OCI-LY1 (cell line): ENCODE measurements around the gene NMT2.

ENCODE experiments used
- H2AFZ ChIP-seq: fragments of 200-600 bp; sonication (generic), shearing (Covaris generic); 2 replicates; pipeline ENCODE4 v1.6.0; 2014; ENCODE audit warnings: antibody characterized with exemption, mild to moderate bottlenecking, low read length
- H3F3A ChIP-seq: fragments of 200-600 bp; sonication (generic), shearing (Covaris generic); 2 replicates; pipeline ENCODE4 v1.6.0; 2014; ENCODE audit warnings: mild to moderate bottlenecking, antibody characterized with exemption, low read length, moderate library complexity; ENCODE audit not compliant: insufficient read depth
- H3K27ac ChIP-seq: fragments of 200-600 bp; sonication (generic); 2 replicates; pipeline ENCODE4 v1.5.1; 2014; ENCODE audit warnings: low read length, mixed run types, mild to moderate bottlenecking, low read depth; ENCODE audit not compliant: poor library complexity, severe bottlenecking
- H3K27me3 ChIP-seq: fragments of 200-600 bp; sonication (generic); 2 replicates; pipeline ENCODE4 v1.6.0; 2014; ENCODE audit warnings: antibody characterized with exemption, mild to moderate bottlenecking, low read length, moderate library complexity; ENCODE audit not compliant: insufficient read depth
- H3K36me3 ChIP-seq: fragments of 200-600 bp; sonication (generic); 2 replicates; pipeline ENCODE4 v1.6.1; 2014; ENCODE audit warnings: mild to moderate bottlenecking, antibody characterized with exemption, low read length, moderate library complexity, mixed read lengths; ENCODE audit not compliant: insufficient read depth
- H3K4me1 ChIP-seq: fragments of 200-600 bp; sonication (generic); 2 replicates; pipeline ENCODE4 v1.5.1; 2014; ENCODE audit warnings: mild to moderate bottlenecking, low read length, moderate library complexity; ENCODE audit not compliant: insufficient read depth, severe bottlenecking
- H3K4me2 ChIP-seq: fragments of 200-600 bp; sonication (generic), shearing (Covaris generic); 2 replicates; pipeline ENCODE4 v1.6.1; 2014; ENCODE audit warnings: low read length
- H3K4me3 ChIP-seq: fragments of 200-600 bp; sonication (generic); 2 replicates; pipeline ENCODE4 v1.5.1; 2014; ENCODE audit warnings: low read length, low read depth, mild to moderate bottlenecking, mixed read lengths; ENCODE audit not compliant: poor library complexity, severe bottlenecking
- H3K79me2 ChIP-seq: fragments of 200-600 bp; shearing (Covaris generic); 2 replicates; pipeline ENCODE4 v1.6.1; 2016; ENCODE audit warnings: mixed run types, low read length, mixed read lengths; ENCODE audit not compliant: insufficient read depth
- H3K9ac ChIP-seq: fragments of 200-600 bp; sonication (generic), shearing (Covaris generic); 2 replicates; pipeline ENCODE4 v1.6.1; 2014; ENCODE audit warnings: mild to moderate bottlenecking, low read length, mixed read lengths
- H3K9me2 ChIP-seq: fragments of 200-600 bp; sonication (generic), shearing (Covaris generic); 2 replicates; pipeline ENCODE4 v1.6.1; 2014; ENCODE audit warnings: low read depth, mild to moderate bottlenecking, low read length, mixed read lengths
- H3K9me3 ChIP-seq: fragments of 200-600 bp; shearing (Covaris generic); 2 replicates; pipeline ENCODE4 v1.6.1; 2014; ENCODE audit warnings: low read length, mixed read lengths
- H4K20me1 ChIP-seq: fragments of 200-600 bp; sonication (generic), shearing (Covaris generic); 2 replicates; pipeline ENCODE4 v1.6.0; 2016; ENCODE audit warnings: mild to moderate bottlenecking, low read length; ENCODE audit not compliant: insufficient read depth
- CTCF ChIP-seq: fragments of 200-600 bp; sonication (generic), shearing (Covaris generic); IDR thresholded peaks from 2 replicates; pipeline ENCODE4 v1.5.1; 2017; ENCODE audit warnings: mild to moderate bottlenecking, antibody characterized with exemption, low read length, moderate library complexity, mixed read lengths
- EZH2 ChIP-seq: fragments of 200-600 bp; sonication (generic), shearing (Covaris generic); IDR thresholded peaks from 2 replicates; pipeline ENCODE4 v1.8.0; 2017; ENCODE audit warnings: borderline replicate concordance, mixed run types, mild to moderate bottlenecking, antibody characterized with exemption, low read length, moderate library complexity, mixed read lengths

The NMT2 gene

DNA sequence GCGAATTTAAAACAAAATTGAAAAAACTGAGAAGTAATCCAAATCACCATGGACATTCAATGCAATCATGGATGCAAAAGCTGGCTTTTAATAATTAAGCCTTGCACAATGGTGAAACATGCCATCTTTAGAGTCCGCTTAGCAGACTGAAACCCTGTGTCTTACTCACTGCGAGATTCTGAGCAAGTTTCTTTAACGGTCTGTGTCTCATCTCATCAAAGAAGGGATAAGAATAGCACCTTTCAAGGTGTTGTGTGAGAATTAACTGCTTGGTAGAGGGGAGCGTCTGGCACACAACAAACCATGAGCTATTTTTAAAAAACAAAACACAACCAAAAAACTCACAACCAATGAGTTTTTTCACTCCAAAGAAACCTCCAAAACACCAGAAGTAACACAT, 101.3 kb downstream of the NMT2 start:
- H3K27me3 ChIP-seq, result no peaks in the 10 kb centered on the region
- no peak overlapping the region for H2AFZ ChIP-seq
- no peaks in the 10 kb centered on the region for H3K36me3 ChIP-seq
- no peak overlapping the region for H3K27ac ChIP-seq
- TF ChIP-seq CTCF (no peak), EZH2 (no peak)
- H3F3A ChIP-seq, result no peaks in the 10 kb centered on the region
- 0 out of 2 replicates have a peak, but pooled peaks cover 4% of the 10 kb centered on the region for H3K9me3 ChIP-seq
- H3K79me2 ChIP-seq, result no peaks in the 10 kb centered on the region
- no peak overlapping the region for H3K9ac ChIP-seq
- H3K4me3 ChIP-seq, result no peak overlapping the region
- H3K4me1 ChIP-seq, result no peaks in the 10 kb centered on the region
- H3K4me2 ChIP-seq, result no peak overlapping the region
- no peaks in the 10 kb centered on the region for H4K20me1 ChIP-seq
- H3K9me2 ChIP-seq, result no peaks in the 10 kb centered on the region

DNA sequence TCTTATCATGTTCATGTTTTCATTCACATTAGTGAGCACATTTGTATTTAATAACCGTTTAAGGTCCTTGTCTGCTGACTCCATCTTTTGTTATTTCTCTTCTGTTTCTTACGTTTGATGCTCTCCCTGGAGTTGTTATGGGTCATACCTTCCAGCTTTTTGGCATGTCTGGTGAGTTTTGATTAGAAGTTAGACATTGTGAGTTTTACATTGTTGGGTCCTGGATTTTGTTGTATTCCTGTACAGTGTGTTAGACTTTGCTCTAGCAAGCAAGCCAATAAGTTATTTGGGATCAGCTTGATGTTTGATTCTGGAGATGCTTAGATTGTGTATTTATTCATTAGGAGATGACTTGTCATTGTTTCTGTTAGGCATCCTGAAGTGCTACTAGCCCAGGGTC, 107.9 kb downstream of the NMT2 start:
- H4K20me1 ChIP-seq, result no peaks in the 10 kb centered on the region
- H3K4me3 ChIP-seq, result no peak overlapping the region
- H2AFZ ChIP-seq, result no peak overlapping the region
- H3K27ac ChIP-seq, result no peak overlapping the region
- H3K9me2 ChIP-seq, result no peaks in the 10 kb centered on the region
- H3K27me3 ChIP-seq, result no peaks in the 10 kb centered on the region
- H3K4me2 ChIP-seq, result no peak overlapping the region
- no peaks in the 10 kb centered on the region for H3K79me2 ChIP-seq
- 0 out of 2 replicates have a peak, but pooled peaks cover 4% of the 10 kb centered on the region for H3K9me3 ChIP-seq
- no peaks in the 10 kb centered on the region for H3F3A ChIP-seq
- H3K9ac ChIP-seq, result no peak overlapping the region
- no peaks in the 10 kb centered on the region for H3K4me1 ChIP-seq
- no peaks in the 10 kb centered on the region for H3K36me3 ChIP-seq
- no peak for TF ChIP-seq CTCF

DNA sequence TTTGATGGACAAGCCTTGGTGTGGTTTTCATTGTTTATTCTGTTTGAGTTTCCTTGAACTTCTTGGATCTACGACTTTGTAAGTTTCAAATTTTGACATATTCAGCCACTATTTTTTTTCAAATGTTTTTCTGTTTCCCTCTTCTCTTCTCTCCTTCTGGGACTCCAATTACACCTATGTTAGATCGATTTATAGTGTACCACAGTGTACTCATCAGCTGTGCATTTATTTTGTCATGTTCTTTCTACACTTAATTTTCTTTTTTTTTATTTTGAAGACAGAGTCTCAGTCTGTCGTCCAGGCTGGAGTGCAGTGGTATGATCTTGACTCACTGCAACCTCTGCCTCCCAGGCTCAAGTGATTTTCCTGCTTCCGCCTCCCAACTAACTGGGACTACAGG, 108.6 kb downstream of the NMT2 start:
- Histone ChIP-seq H3F3A (no peaks in the 10 kb centered on the region), H3K27ac (no peak overlapping the region), H3K4me3 (no peak overlapping the region), H3K27me3 (no peaks in the 10 kb centered on the region), H3K36me3 (no peaks in the 10 kb centered on the region), H3K4me1 (no peaks in the 10 kb centered on the region), H3K9me3 (no peaks in the 10 kb centered on the region), H3K9ac (no peak overlapping the region), H3K79me2 (no peaks in the 10 kb centered on the region), H2AFZ (no peak overlapping the region), H4K20me1 (no peaks in the 10 kb centered on the region), H3K4me2 (no peak overlapping the region), H3K9me2 (no peaks in the 10 kb centered on the region)
- no peak for TF ChIP-seq EZH2

GRCh38 chr10:15058689-15059088, 109.8 kb downstream of the NMT2 start:
- no peaks in the 10 kb centered on the region for H4K20me1 ChIP-seq
- no peaks in the 10 kb centered on the region for H3K9me3 ChIP-seq
- no peak overlapping the region for H3K4me3 ChIP-seq
- H2AFZ ChIP-seq, result no peak overlapping the region
- no peaks in the 10 kb centered on the region for H3K4me1 ChIP-seq
- no peaks in the 10 kb centered on the region for H3K79me2 ChIP-seq
- TF ChIP-seq CTCF (no peak), EZH2 (no peak)
- no peaks in the 10 kb centered on the region for H3F3A ChIP-seq
- no peaks in the 10 kb centered on the region for H3K36me3 ChIP-seq
- H3K27ac ChIP-seq, result no peak overlapping the region
- H3K4me2 ChIP-seq, result no peak overlapping the region
- no peaks in the 10 kb centered on the region for H3K9me2 ChIP-seq
- H3K9ac ChIP-seq, result no peak overlapping the region
- H3K27me3 ChIP-seq, result no peaks in the 10 kb centered on the region
